ENCODE measurements around the gene FAM3C.
"Not testable (repeated sequence)": the region's sequence is repeated elsewhere in the genome, so short reads cannot be mapped to it uniquely, and the experiment has no call there.

The FAM3C gene

GRCh38 chr7:121330053-121330833 is 65.9 kb downstream of the FAM3C start:
- no peak for DNase-seq (ENCODE audit: low read depth)

- no peak for DNase-seq (ENCODE audit: low read depth)
These were observed 66.7 kb downstream of the FAM3C start for GRCh38 chr7:121329191-121330052.

GRCh38 chr7:121328508-121329190 is 67.5 kb downstream of the FAM3C start, which contains the start of gene WNT16:
Gene WNT16, plus strand, starts transcription at chr7:121329000. Its CDS starts 293 bp downstream, at chr7:121329293.
- DNase-seq (ENCODE audit: low read depth): no peak

DNA sequence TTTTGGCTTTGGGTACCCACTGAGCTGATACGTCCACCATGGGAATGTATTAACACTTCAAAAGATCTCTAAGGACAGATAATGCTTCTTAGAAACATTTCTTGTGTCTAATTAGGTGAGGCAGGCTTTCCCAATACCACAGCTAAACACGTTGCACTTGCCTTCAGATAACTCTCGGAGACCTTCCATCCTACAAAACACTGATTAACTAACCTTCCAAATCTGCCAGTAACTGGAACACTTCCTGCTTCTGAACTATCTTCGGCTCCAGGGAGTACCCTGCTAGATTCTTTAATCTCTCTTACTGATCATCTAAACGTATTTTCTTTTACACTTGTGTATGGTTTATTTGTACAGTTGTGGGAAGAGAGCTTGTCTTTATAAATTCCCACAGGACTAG is 68.4 kb downstream of the FAM3C start:
- no peak for DNase-seq (ENCODE audit: low read depth)

DNA sequence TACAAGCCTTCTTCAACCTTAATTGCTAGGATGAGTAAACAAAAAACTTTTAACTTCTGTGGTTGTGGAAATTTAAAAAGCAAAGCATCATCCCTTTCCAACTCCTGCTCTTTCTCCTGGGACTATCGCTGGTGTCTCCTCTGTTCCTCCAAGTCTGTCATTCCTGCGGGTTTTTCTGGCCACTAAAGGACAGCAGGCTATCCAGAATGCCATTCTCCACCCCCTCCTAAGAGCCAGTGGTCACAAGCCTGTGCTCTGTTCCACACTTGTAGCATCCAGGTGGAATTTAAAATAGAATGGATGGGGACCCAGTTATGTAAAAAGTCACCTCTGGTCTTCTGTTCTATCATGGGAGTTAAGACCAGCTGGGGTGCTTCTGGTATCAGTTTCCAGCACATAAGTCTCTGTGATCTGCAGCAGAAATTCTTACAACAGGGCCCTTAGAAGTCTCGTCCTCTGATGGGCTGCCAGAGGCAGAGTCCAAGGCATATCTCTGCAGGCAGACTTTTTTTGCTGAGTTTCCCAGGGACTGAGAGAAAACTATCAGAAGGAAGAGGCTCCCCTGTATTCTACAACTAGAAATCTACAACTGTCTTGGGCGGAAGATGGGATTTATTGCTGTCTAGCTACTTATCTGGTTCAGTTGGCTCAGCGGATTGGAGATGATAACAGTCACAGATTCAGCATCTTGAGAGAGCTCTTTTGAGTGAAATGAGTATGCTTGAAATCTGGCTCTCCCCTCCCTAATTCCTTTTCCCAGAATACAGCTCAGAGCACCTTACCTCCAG is 72.4 kb downstream of the FAM3C start:
- DNase-seq (ENCODE audit: low read depth): no peak

- no peak for DNase-seq (ENCODE audit: low read depth)
These were observed 73.6 kb downstream of the FAM3C start for GRCh38 chr7:121322460-121322859.

DNA sequence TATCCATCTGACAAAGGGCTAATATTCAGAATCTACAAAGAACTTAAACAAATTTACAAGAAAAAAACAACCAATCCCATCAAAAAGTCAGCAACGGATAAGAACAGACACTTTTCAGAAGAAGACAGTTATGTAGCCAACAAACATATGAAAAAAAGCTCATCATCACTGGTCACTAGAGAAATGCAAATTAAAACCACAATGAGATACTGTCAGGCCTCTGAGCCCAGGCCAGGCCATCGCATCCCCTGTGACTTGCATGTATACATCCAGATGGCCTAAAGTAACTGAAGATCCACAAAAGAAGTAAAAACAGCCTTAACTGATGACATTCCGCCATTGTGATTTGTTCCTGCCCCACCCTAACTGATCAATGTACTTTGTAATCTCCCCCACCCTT is 80.9 kb downstream of the FAM3C start:
- DNase-seq (ENCODE audit: low read depth): not testable (repeated sequence)

DNA sequence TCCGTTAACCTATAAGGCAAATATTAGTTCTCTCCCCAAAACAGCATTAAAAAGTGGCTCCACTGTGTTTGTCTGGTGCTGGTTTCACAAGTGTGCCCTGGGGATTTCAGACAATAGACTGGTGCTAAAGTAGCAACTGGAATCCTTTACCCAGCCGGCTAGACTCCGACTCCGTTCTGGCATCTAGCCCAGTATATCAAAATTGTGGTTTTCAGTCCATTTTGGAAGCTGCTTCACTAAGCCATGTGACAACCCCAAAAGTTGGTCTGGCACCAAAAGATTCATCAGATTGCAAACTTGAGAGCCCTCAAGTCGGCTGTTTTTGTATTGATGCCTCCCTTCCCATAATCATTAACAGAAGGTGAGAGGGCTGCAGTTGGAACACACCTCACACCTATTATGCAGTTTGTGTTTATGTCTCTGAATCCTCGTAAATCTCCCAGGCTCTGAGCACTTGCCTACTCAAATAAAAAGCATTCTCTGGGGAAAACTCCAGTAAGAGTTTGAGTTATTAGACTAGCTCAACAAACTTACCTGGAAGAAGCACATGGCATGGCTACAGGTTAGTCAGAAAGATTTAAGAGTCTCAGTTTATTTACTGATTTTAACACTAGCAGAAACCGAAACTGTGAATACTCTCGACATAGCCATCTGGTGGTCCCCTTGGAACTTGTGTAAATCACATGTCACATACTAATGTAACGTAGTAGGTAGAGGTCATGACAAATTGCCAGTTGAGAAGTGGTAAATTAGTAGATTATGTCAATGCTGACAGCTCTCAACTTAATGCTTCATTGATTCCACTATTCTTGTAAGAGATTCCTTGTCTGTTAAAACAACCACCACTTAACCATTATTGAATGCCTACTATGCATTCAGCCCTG is 82.1 kb downstream of the FAM3C start:
- peak; percentile 32 for DNase-seq (ENCODE audit: low read depth)

GRCh38 chr7:121313220-121313792 is 82.8 kb downstream of the FAM3C start:
- peak; percentile 14 for DNase-seq (ENCODE audit: low read depth)

DNA sequence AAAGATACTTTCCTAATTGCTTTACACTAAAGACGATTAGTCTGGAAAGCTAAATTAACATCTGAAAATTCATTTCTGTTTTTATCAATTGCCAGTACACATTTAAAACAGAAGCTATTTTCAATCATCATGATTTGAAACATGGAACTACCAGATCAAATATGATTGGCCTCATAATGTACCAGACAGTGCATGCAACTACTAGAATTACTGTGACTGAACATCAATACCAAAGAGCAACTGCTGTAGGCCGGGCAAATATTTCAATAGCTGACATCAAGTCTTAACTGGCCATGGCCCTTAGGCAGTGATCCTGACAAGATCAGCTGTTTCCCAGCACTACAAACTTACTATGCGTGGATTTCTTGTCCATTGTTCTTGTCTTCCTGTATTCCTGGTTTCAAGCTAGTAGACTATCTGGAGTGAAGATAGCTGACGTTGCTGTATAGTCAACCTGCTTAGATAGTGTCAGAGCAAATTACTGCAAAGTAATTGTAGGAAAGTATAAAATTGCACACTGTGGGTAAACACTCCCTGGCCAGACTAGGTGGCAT is 89.0 kb downstream of the FAM3C start:
- DNase-seq (ENCODE audit: low read depth): no peak

DNA sequence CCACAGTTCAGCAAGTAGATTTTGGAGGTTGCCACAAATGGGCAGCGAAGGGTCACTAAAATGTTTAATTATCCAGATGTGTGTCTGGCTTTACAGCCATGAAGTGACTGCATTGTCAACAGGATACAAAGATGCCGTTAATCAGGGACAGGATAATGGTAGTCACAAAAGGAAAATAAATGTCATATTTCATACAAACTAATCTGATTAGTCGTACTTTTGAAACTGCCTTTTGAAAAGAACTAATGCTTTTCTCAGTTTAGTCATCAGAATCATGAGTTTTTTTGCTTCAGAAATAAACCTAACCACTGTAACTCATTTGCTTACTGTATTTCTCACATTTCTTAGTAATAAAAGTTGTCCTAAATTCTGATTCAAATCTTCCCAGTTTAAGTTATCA is 89.5 kb downstream of the FAM3C start:
- no peak for DNase-seq (ENCODE audit: low read depth)

GRCh38 chr7:121305109-121305508 is 91.0 kb downstream of the FAM3C start:
- DNase-seq (ENCODE audit: low read depth): peak; percentile 63

- no peak for DNase-seq (ENCODE audit: low read depth)
These were observed 91.9 kb downstream of the FAM3C start for GRCh38 chr7:121304102-121304658.

DNA sequence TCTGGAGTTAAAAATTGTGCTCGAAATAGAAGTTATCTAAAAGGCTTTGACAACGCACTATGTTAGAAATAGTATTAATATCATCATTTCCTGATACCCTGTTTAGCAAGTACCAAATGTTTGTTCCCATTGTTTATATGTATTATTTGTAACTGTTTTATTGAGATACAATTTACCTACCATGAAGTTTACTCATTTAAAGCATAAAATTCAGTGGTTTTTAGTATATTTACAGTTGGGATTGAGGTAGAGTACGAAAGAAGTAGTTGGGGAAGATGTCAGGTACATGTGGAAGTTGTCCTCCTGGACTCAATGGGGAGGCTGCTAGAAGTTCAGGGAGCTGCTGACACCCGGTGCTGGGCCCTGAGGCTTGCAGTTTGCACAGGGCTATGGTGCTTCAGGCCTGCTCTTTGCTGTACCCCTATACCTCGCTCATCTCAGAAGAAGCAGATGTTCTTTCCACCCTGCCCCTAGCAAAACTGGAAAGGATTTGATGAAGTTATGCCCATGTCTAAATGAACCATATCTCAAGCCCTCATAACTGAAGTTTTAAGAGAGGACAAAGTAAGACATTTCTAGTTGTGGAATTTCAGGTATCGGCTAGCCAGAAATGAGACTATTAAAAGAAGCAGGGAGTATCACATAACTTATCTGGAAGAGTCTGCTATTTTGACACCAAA is 92.5 kb downstream of the FAM3C start:
- peak; percentile 14 for DNase-seq (ENCODE audit: low read depth)

GRCh38 chr7:121302214-121302745 is 93.8 kb downstream of the FAM3C start:
- DNase-seq (ENCODE audit: low read depth): peak; percentile 64

- DNase-seq (ENCODE audit: low read depth): peak; percentile 17
These were observed 94.5 kb downstream of the FAM3C start for GRCh38 chr7:121301446-121302213.

DNA sequence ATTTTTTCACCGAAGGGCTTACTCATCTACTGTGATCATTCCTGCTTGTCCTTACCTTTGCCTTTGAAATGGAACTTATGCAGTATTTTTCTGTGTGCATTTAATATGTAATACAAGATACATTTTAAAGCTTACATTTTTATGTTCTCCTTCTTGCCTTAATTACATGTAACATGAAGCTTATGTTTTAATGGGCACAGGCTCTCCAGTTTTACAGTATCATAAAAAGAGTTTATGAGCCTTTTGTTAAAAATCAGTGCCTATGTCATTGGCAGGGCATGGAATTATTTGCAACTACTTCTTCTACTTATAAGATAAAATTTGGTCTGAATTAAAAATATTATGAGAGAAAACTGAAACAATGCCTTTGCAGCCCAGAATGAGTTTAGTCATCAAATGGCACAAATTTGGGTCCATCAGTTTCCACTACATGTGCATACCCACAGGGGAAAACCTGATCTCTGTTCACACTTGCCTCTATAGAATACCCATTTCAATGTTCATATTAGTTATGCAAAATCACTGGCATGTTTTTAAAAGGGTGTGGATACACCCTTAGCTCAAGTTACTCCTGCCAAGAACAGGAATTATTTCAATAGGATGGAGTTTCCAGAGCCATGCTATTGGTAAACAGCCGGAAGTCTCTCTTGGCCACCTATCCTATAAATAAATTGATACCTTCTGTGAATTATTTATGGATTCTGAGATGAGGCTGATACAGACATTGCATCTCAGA is 95.3 kb downstream of the FAM3C start:
- DNase-seq (ENCODE audit: low read depth): no peak
